ENCODE results near the gene SGCA.

SGCA gene

GRCh38 chr17:50182783-50183420, 17.1 kb downstream of the SGCA start:
- DNase-seq (ENCODE audit: low read depth): no peak

GRCh38 chr17:50183421-50183994, 17.7 kb downstream of the SGCA start:
- no peak for DNase-seq (ENCODE audit: low read depth)

- DNase-seq (ENCODE audit: low read depth): no peak
Observed at GRCh38 chr17:50184064-50184463, 18.3 kb downstream of the SGCA start.

GRCh38 chr17:50184611-50185398, 19.0 kb downstream of the SGCA start:
- peak; percentile 65 for DNase-seq (ENCODE audit: low read depth)

GRCh38 chr17:50185631-50186471, 20.0 kb downstream of the SGCA start:
- peak; percentile 53 for DNase-seq (ENCODE audit: low read depth)

GRCh38 chr17:50186661-50187393, 21.0 kb downstream of the SGCA start:
- peak; percentile 76 for DNase-seq (ENCODE audit: low read depth)

GRCh38 chr17:50187394-50187725, 21.6 kb downstream of the SGCA start:
- peak; percentile 61 for DNase-seq (ENCODE audit: low read depth)

- DNase-seq (ENCODE audit: low read depth): peak; percentile 50
Observed at GRCh38 chr17:50187751-50188530, 22.1 kb downstream of the SGCA start.

GRCh38 chr17:50188531-50188920, 22.7 kb downstream of the SGCA start:
- no peak for DNase-seq (ENCODE audit: low read depth)

GRCh38 chr17:50188921-50189549, 23.2 kb downstream of the SGCA start:
- no peak for DNase-seq (ENCODE audit: low read depth)

- no peak for DNase-seq (ENCODE audit: low read depth)
Observed at GRCh38 chr17:50189550-50190292, 23.9 kb downstream of the SGCA start.

- DNase-seq (ENCODE audit: low read depth): no peak
Observed at GRCh38 chr17:50190293-50190602, 24.4 kb downstream of the SGCA start.

- no peak for DNase-seq (ENCODE audit: low read depth)
Observed at GRCh38 chr17:50190603-50191358, 25.0 kb downstream of the SGCA start.

GRCh38 chr17:50191359-50192143, 25.7 kb downstream of the SGCA start:
- no peak for DNase-seq (ENCODE audit: low read depth)

- DNase-seq (ENCODE audit: low read depth): no peak
Observed at GRCh38 chr17:50192144-50192617, 26.4 kb downstream of the SGCA start.

- no peak for DNase-seq (ENCODE audit: low read depth)
Observed at GRCh38 chr17:50192618-50193291, 26.9 kb downstream of the SGCA start.

GRCh38 chr17:50194140-50194933, 28.5 kb downstream of the SGCA start:
- no peak for DNase-seq (ENCODE audit: low read depth)

All from iris pigment epithelial cell (primary cell).